ENCODE measurements around the gene ITGA11.
A peak's percentile ranks its signal among the peaks of the same experiment; 100 is the strongest.
"Not testable (repeated sequence)": the region's sequence is repeated elsewhere in the genome, so short reads cannot be mapped to it uniquely, and the experiment has no call there.

Gene ITGA11

GRCh38 chr15:68409736-68410370 lies 22.1 kb downstream of the ITGA11 start:
- peak; percentile 4 for DNase-seq

DNA sequence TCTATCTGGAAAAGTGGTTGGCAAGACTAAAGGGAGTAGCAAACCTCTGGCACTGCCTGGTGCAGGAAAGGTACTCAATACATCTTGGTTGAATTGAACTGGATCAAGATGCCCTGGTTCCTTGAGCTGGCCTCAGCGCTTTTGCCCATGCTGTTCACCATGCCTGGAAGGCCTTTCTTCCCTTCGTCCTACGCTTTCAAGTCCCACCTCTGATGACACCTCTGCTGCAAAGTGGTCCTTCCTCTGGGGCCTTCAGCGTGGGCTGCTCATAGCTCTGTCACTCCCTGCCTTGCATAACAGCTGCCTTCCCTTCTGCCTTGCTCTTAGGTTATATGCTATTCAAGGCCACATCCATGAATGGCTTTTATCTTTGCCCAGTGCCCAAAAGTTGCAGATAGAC lies 23.0 kb downstream of the ITGA11 start:
- DNase-seq: peak; percentile 19

DNA sequence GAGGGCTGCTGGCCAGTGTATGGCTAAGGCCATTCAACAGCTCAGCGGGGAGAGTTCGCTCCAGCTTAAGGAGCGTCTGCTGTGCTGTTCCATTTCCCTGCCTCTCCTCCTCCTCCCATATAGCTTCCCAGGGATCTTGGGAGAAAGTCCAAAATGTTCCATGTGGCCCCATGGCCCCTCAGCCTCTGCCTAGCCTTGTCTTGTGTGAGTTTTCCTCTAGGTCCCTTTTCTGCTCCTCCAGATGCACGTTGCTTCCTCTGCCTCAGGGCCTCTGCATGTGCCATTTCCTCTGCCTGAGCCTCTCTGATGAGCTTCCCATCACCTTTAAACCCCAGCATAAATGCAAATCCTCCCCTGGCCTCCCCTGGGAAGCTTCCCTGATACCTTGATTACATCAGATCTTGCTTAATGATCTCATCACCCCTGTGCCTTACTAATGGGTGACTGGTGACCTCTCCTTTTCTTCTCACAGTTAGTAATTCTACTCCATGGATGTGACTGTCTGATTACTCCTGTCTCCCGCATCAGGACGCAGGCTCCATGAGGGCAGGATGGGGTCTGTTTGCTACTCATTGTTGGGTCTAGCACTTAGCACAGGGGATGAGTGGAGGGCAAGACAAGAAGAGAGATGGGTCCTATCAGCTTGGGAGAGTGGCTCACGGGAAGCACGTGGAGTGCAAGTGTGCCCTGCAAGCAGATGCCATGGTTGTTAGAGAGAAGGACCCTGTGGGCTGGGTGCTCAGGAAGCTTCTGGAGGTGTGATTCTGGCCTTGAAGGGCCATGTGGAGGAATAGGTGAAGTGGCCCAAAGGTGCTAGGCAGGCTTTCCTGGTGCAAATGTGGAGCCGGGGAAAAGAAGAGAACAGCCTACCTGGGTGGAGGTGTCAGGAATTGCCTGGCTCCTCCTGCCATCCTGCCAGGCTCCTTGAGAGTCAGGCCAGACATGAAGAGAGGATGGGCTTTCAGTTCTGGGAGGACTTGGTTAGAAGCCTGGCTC lies 23.8 kb downstream of the ITGA11 start:
- peak; percentile 16 for DNase-seq

GRCh38 chr15:68407141-68407885 lies 24.6 kb downstream of the ITGA11 start:
- DNase-seq: peak; percentile 18

- peak; percentile 10 for DNase-seq
These were observed 26.3 kb downstream of the ITGA11 start for GRCh38 chr15:68405378-68406250.

DNA sequence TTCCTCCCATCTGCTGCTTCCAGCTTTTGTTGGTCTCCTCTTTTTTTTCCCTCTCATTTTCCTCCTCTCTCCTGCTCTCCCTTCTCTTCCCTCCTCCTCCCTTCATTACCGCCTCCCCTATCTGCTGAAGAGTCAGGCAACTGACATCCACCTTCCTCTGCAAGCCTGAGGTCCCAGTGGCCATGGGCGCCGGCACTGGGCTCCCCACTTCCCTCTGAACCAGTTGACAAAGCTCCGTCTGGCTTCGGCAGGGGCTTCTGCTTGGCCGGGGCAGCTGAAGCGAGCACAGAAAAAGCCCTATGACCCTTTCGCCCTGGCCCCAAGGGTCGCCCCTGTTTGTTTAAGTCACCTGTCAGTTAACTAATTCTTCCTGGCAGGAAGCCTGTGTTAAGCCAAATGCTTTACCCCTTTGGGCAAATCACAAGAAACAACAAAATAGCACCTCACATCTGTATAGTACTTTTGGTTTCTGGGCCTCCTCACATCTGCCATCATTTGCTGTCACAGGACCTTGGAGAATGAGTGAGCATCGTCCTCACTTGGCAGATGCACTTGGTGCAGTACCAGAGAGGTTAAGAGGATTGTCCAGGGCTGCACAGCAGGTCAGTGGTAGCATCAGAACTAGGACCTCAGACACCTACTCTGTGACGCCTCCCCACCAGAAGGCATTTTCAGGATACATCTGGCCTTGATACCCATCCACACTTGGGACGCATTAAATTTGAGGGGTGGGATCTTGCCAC lies 27.7 kb downstream of the ITGA11 start:
- peak; percentile 16 for DNase-seq

- DNase-seq: peak; percentile 13
These were observed 28.6 kb downstream of the ITGA11 start for GRCh38 chr15:68403161-68403941.

DNA sequence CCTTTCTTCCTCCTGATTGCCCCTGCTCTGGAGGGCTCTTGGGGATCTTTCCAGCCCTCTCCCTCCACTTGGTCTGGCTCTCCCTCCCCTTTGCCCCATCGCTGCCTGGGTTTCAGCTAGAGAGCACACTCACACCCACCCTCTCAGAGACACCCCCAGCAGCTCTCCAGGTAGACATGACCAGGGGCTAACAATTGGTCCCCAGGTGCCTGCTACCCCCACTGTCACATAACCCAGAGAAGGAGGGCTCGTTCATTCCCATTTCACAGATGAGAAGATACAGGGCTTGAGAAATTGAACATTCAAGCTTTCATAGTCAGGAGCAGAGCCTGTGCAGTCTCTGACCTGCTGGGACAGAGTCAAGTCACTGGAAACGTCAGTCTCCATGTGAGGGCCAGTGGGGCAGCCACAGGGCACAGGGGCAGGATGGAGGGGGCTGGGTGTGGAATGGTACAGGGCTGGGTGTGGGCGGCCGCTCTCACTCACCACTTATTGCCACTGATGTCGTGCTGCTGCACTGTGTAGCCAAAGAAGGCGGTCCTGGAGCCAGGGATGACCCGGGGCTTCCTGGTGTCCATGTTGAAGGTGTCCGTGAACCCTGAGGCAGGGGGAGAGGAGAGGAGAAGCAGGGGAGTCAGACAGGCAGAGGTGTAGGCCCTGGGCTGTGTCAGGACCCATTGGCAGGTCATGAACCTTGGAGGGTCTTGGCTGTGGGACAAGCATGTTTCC lies 29.4 kb downstream of the ITGA11 start:
- peak; percentile 8 for DNase-seq

DNA sequence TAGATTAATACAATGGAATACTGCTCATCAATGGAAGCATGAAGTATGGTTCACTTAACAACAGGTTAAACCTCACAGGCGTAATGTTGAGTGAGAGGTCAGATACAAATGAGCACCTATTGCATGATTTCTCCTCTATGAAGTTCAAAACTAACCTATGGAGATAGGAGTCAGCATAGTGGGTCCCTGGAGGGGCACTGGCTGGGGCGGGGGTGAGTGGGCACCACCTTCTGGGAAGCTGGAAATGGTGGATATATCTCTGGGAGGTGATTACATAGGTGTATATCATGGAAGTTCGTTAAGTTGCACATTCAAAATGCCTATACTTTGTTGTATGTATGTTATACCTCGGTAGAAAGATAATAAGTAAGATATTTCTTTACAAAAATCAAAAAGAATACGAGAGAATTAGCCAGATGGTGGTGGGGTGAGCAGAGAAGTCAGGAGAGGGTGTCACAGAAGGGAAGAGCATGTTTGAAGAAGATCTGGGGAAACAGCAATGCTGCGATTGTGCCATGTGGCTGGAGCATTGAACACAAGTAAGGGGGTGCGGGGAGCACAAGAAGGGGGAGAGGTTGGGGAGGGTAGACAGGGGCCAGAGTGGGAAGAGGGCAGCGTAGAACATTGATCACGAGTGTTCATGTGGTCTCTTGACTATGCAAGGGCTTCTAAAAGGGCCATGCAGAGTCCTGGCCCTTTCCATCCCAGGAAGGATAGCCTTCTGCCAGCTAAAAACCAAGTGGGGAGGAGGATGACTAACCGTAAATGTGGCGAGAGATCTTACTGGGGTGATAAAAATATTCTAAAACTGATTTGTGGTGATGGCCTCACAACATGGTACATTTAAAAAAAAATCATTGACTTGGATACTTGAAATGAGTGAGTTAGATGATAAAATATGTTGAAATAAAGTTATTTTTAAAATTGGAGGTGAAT lies 30.2 kb downstream of the ITGA11 start:
- peak; percentile 16 for DNase-seq

DNA sequence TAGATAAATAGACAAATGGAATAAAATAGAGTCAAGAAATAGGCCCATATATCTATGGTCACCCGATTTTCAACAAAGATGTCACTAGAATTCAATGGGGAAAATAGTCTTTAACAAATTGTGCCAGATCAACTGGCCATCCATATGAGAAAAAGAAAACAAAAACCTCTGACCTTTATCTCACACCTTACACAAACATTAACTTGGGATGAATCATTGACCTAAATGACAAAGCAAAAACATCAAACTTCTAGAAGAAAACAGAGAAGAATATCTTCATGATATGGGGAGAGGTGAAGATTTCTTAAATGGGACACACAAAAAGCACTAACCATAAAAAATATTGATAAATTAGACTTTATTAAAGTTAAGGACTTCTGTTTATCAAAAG lies 31.9 kb downstream of the ITGA11 start:
- DNase-seq: no peak

DNA sequence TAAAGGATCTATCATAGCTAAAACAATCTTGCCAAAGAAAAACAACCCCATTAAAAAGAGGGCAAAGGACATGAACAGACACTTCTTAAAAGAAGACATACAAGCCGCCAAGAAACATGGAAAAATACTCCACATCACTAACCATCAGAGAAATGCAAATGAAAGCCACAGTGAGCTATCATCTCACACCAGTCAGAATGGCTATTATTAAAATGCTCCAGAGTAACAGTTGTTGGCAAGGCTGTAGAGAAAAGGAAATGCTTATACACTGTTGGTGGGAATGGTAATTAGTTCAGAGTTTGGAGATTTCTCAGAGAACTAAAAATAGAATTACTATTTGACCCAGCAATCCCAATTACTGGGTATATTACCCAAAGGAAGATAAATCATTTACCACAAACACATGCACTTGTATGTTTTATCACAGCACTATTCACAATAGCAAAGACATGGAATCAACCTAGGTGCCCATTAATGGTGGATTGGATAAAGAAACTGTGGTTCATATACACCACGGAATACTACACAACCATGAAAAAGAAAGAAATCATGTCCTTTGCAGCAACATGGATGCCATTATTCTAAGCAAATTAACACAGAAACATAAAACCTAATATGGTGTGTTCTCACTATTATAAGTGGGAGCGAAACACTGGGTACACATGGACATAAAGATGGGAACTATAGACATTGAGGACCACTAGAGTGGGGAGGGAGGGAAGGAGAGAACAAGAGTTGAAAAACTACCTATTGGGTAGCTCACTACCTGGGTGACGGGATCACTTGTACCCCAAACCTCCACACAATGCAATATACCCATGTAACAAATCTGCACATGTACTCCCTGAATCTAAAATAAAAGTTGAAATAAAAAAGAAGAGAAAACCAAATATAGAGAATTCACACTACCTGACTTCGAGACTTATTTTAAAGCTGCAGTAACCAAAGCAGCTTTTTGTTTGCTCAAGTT lies 32.6 kb downstream of the ITGA11 start:
- no peak for DNase-seq

GRCh38 chr15:68397999-68398398 lies 34.0 kb downstream of the ITGA11 start:
- DNase-seq: not testable (repeated sequence)

DNA sequence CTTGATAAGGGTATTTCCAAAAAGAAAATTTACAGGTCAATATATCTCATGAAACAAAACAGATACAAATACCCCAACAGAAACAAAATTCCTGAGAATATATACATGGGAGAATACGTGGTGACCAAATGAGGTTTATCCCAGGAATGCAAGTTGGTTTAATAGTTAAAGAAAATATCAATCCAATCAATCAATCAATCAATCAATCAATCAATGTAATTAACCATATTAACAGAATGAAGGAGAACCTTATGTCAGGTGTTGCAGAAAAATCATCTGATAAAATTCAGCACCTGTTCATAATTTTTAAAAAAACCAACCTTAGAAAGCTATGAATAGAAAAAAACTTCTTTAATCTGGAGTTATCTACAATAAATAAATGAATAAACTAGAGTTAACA lies 35.9 kb downstream of the ITGA11 start:
- no peak for DNase-seq

GRCh38 chr15:68391121-68391520 lies 40.8 kb downstream of the ITGA11 start:
- DNase-seq: no peak

GRCh38 chr15:68389936-68390817 lies 41.8 kb downstream of the ITGA11 start:
- peak; percentile 24 for DNase-seq
